Calu3 (cell line): Measurements from ENCODE around the gene TBC1D9B. TPM values are rescaled to one million over a fixed set of nuclear protein-coding genes. Genes with fewer than 3 reads are reported as not detected.
A peak's percentile ranks its signal among the peaks of the same experiment; 100 is the strongest.
"Not testable (repeated sequence)": the region's sequence is repeated elsewhere in the genome, so short reads cannot be mapped to it uniquely, and the experiment has no call there.

Source experiments
- BruUV-seq: library from RNA; stranded (reverse); fragments of 400-500 nt; replicated peaks from 2 replicates; lab custom pipeline; 2021; lab: Mats Ljungman, UMichigan
- CTCF ChIA-PET: fragments of 300-600 bp; sonication (Branson Sonifier 250); formaldehyde crosslinking; loops from one replicate; lab custom pipeline; 2022; ENCODE audit warnings: antibody characterized with exemption; lab: Charles Lee
- DNase-seq: peaks from one replicate; pipeline ENCODE4 v3.0.0; 2022
- H3K27ac Mint-ChIP-seq: one replicate; pipeline ENCODE4 v1.8.0; 2022; ENCODE audit warnings: mixed read lengths; ENCODE audit not compliant: unreplicated experiment
- H3K27me3 Mint-ChIP-seq: one replicate; pipeline ENCODE4 v1.8.0; 2022; ENCODE audit warnings: mixed read lengths; ENCODE audit not compliant: unreplicated experiment
- H3K36me3 Mint-ChIP-seq: one replicate; pipeline ENCODE4 v1.8.0; 2022; ENCODE audit warnings: mild to moderate bottlenecking, moderate library complexity, mixed read lengths; ENCODE audit not compliant: insufficient read depth, unreplicated experiment
- H3K4me1 Mint-ChIP-seq: one replicate; pipeline ENCODE4 v1.8.0; 2022; ENCODE audit warnings: mild to moderate bottlenecking, low read depth, mixed read lengths; ENCODE audit not compliant: unreplicated experiment
- H3K4me3 Mint-ChIP-seq: one replicate; pipeline ENCODE4 v1.8.0; 2022; ENCODE audit warnings: mild to moderate bottlenecking, low read depth, moderate library complexity, mixed read lengths; ENCODE audit not compliant: unreplicated experiment
- H3K9me3 Mint-ChIP-seq: one replicate; pipeline ENCODE4 v1.8.0; 2022; ENCODE audit warnings: low read depth, mixed read lengths; ENCODE audit not compliant: unreplicated experiment
- CTCF ChIP-seq: fragments of 200-600 bp; IDR thresholded peaks from one replicate; pipeline ENCODE4 v1.8.0; 2022; ENCODE audit warnings: antibody characterized with exemption; ENCODE audit not compliant: unreplicated experiment
- intact Hi-C: fragments of 100-400 bp; cut with micrococcal nuclease; formaldehyde crosslinking; loops from one replicate; pipeline ENCODE4 v1.10.0; 2022; ENCODE audit not compliant: unreplicated experiment
- total RNA-seq: library from RNA; stranded (reverse); gene quantifications from 2 replicates; pipeline ENCODE4 v1.2.3, GENCODE V29; 2022

TBC1D9B gene
- total RNA-seq, 1 experiment from 2014 or later = 148 TPM

- BruUV-seq = TSS peak; percentile 3
Observed at GRCh38 chr5:179839328-179840256, 68.1 kb downstream of the TBC1D9B start.

DNA sequence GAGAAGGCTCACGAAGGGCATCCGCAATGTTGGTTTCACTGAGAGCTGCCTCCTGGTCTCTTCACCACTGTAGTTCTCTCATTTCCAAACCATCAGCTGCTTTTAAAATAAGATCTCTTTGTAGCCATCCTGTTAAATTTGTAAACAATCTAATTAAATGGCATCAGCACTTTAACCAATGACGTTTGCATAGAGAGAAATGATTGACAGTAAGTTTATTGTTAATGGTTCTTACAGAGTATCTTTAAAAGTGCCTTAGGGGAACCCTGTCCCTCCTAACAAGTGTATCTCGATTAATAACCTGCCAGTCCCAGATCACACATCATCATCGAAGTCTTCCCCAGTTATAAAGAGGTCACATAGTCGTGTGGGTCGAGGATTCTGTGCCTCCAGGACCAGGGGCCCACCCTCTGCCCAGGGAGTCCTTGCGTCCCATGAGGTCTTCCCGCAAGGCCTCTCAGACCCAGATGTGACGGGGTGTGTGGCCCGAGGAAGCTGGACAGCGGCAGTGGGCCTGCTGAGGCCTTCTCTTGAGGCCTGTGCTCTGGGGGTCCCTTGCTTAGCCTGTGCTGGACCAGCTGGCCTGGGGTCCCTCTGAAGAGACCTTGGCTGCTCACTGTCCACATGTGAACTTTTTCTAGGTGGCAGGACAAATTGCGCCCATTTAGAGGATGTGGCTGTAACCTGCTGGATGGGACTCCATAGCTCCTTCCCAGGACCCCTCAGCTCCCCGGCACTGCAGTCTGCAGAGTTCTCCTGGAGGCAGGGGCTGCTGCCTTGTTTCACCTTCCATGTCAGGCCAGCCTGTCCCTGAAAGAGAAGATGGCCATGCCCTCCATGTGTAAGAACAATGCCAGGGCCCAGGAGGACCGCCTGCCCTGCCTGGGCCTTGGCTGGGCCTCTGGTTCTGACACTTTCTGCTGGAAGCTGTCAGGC is 70.4 kb downstream of the TBC1D9B start:
- H3K4me1 Mint-ChIP-seq = peaks cover 24% of the 10 kb centered on the region
- TF ChIP-seq CTCF = no peak
- no peaks in the 10 kb centered on the region for H3K9me3 Mint-ChIP-seq
- peaks cover 96% of the 10 kb centered on the region for H3K36me3 Mint-ChIP-seq
- H3K27me3 Mint-ChIP-seq = no peaks in the 10 kb centered on the region
- intact Hi-C loops = no loop called here
- no peak overlapping the region for H3K4me3 Mint-ChIP-seq
- no TSS peak for BruUV-seq
- CTCF ChIA-PET = interaction anchor here (0.5 kb wide), 1 partner anchor 157 kb away, joined by 8 read pairs; no protein-coding TSS in a partner anchor
- peak overlapping the region; percentile 72 for H3K27ac Mint-ChIP-seq
- DNase-seq = no peak

More at GRCh38 chr5:179839328-179840256, 68.1 kb downstream of the TBC1D9B start:
- no peak for DNase-seq
- intact Hi-C loops = no loop called here
- Mint-ChIP-seq H3K27me3 (no peaks in the 10 kb centered on the region), H3K9me3 (no peaks in the 10 kb centered on the region), H3K4me1 (peaks cover 14% of the 10 kb centered on the region), H3K36me3 (peaks cover 100% of the 10 kb centered on the region), H3K27ac (peak overlapping the region; percentile 72), H3K4me3 (no peak overlapping the region)
- CTCF ChIA-PET = no interaction called here
- TF ChIP-seq CTCF = no peak

GRCh38 chr5:179836225-179837019 is 71.3 kb downstream of the TBC1D9B start:
- H3K27ac Mint-ChIP-seq = peak overlapping the region; percentile 49
- CTCF ChIA-PET = interaction anchor here (0.5 kb wide), 1 partner anchor 156 kb away, joined by 8 read pairs; no protein-coding TSS in a partner anchor
- no peak for DNase-seq
- intact Hi-C loops = no loop called here
- H3K4me1 Mint-ChIP-seq = peaks cover 33% of the 10 kb centered on the region
- H3K36me3 Mint-ChIP-seq = peaks cover 96% of the 10 kb centered on the region
- BruUV-seq = TSS peak; percentile 57
- H3K9me3 Mint-ChIP-seq = no peaks in the 10 kb centered on the region
- no peak for TF ChIP-seq CTCF
- no peak overlapping the region for H3K4me3 Mint-ChIP-seq
- H3K27me3 Mint-ChIP-seq = no peaks in the 10 kb centered on the region

DNA sequence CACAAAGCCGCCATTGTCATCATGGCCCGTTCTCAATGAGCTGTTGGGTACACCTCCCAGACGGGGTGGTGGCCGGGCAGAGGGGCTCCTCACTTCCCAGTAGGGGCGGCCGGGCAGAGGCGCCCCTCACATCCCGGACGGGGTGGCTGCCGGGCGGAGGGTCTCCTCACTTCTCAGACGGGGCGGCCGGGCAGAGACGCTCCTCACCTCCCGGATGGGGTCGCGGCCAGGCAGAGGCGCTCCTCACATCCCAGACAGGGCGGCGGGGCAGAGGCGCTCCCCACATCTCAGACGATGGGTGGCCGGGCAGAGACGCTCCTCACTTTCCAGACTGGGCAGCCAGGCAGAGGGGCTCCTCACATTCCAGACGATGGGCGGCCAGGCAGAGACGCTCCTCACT is 72.8 kb downstream of the TBC1D9B start:
- Mint-ChIP-seq H3K36me3 (peaks cover 96% of the 10 kb centered on the region), H3K4me1 (peaks cover 46% of the 10 kb centered on the region), H3K4me3 (peak overlapping the region; percentile 32)
- intact Hi-C loops, H3K27ac Mint-ChIP-seq, DNase-seq, CTCF ChIA-PET, H3K27me3 Mint-ChIP-seq, H3K9me3 Mint-ChIP-seq, BruUV-seq: not testable (repeated sequence)
